ENCODE measurements around the gene LDLRAD2. TPM values are rescaled to one million over a fixed set of nuclear protein-coding genes. Genes with fewer than 3 reads are reported as not detected.
A peak's percentile ranks its signal among the peaks of the same experiment; 100 is the strongest.
"Not testable (repeated sequence)": the region's sequence is repeated elsewhere in the genome, so short reads cannot be mapped to it uniquely, and the experiment has no call there.

The LDLRAD2 gene, protein sequence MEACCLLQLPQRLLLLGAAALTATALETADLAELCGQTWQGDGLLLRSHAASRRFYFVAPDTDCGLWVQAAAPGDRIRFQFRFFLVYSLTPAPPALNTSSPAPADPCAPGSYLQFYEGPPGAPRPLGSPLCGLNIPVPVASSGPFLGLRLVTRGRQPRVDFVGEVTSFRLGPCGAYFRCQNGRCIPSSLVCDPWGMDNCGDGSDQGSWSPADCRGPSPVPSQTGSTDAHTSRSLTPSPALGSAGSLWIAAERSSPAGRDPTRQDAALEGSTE
- 0.13 TPM in 1 of 2 replicates, not detected in the other for total RNA-seq

DNA sequence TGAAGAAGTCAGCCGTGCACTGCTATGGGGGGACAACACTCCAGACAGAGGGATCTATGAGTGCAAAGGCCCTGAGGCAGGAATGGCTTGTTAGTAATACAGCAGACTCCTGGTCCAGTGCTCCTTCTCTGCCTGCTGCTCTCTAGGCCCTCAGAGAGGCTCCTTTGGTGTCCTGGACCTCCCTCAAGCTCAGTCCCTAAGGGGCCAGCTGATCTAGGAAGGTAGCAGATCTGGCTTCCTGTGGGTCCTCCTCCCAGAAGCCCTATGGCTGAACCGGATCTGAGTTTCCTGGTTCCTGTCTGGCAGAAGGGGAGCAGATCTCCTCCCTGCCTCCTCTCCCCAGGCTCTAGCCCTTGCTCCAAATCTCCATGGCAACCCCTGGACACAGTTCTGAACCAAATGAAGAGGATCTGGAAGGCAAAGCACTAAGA lies at the start of gene LDLRAD2:
LDLRAD2 (plus strand) TSS at position 391 of the 431 bp plus-strand sequence. CDS start 187 bp downstream, outside the sequence.
- peak in 1 of 2 donors; percentile 34 for DNase-seq (ENCODE audit: low read depth in 2 of 2)

DNA sequence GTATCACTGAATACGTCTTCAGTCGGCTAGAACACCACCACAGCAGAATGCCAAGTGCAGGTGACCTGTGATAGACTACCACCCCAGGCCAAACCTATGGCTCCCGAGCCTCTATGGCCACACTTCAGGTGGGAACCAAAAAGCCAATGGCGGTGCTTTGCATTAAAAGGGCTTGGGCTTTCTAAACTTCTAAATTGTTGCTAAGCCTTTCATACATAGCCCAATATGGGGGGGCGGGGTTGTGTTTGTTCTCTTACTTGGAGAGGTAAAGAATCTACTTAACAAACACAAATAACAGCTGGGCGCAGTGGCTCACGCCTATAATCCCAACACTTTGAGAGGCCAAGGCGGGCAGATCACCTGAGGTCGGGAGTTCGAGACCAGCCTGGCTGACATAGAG lies 48.8 kb upstream of the LDLRAD2 start:
- no peak for DNase-seq (ENCODE audit: low read depth in 2 of 2)

DNA sequence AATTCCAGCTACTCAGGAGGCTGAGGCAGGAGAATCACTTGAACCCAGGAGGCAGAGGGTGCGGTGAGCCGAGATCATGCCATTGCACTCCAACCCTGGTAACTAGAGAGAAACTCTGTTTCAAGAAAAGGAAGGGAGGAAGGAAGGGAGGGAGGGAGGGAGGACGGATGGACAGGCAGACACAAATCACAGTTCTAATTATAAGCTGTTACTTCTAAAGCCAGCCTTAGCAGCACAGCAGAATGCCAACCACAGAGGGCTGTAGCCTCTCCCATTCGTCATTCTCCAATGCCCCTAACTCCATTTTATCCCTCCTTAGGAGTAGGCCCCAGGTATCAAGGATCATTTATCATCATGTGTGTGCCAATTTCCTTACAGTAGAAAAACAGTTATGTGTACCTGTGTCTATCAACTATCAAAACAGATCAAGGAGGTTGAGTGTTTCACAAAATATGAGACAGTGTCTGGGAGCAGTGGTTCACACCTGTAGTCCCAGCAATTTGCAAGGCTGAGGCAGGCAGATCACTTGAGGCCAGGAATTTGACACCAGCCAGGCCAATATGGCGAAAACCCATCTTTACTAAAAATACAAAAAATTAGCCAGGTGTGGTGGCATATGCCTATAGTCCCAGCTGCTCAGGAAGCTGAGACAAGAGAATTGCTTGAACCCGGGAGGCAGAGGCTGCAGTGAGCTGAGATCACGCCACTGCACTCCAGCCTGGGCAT lies 48.2 kb upstream of the LDLRAD2 start:
- DNase-seq (ENCODE audit: low read depth in 2 of 2): peak in 1 of 2 donors; percentile 39

DNA sequence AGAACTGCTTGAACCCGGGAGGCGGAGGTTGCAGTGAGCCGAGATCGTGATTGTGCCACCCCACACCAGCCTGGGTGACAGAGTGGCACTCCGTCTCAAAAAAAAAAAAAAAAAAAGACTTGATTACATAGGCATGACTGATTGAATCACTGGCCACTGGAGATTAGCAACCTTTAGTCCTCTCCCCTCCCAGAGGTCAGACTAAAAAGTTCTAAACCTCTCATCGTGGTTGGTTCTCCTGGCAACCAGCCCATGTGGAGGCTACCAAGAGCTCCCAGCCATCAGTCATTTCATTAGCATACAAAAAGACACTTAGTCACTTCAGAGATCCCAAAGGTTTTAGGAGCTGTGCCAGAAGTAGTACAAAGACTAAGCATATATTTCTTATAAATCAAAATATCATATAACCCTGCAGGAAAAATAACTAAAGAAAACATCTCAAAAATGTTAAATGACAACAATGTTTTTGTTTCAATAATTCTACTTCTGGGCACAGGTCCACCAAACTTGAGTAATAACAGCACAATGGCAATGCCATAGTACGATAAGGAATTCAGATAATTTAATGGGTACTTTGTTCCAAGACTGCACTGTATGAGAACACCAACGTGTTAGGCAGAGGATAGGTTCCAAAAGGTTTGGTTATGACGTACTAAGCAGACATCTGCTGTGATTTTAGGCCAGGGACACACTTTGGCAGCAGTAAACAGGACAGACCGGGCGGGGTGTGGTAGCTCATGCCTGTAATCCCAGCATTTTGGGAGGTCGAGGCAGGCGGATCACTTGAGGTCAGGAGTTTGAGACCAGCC lies 47.2 kb upstream of the LDLRAD2 start:
- peak; percentile 75 to 98 for DNase-seq (ENCODE audit: low read depth in 2 of 2)

DNA sequence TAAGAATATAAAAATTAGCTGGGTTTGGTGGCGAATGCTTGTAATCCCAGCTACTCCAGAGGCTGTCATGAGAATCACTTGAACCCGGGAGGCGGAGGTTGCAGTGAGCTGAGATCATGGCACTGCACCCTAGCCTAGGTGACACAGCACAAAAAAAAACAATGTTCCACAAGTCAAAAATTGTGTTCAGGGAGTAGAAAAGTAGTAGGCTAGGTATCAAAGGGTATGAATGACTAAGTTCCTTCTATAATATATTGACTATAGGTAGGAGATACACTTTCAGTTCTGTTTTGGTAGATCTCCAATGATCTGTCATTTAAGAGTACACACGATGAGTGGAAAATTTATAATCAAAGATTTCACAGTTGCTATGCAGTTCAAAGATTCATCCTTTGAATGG lies 45.9 kb upstream of the LDLRAD2 start:
- DNase-seq (ENCODE audit: low read depth in 2 of 2): no peak

DNA sequence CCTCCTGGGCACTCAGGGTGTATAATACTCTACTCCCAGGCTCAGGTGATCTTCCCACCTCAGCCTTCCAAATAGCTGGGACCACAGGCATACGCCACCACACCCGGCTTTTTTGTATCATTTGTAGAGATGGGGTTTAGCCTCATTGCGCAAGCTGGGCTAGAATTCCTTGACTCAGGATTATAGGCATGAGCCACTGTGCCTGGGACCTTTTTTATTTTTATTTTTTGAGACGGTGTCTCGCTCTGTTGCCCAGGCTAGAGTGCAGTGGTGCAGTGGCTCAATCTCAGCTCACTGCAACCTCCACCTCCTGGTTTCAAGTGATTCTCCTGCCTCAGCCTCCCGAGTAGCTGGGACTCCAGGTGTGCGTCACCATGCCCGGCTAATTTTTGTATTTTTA lies 45.0 kb upstream of the LDLRAD2 start:
- DNase-seq (ENCODE audit: low read depth in 2 of 2): not testable (repeated sequence)

DNA sequence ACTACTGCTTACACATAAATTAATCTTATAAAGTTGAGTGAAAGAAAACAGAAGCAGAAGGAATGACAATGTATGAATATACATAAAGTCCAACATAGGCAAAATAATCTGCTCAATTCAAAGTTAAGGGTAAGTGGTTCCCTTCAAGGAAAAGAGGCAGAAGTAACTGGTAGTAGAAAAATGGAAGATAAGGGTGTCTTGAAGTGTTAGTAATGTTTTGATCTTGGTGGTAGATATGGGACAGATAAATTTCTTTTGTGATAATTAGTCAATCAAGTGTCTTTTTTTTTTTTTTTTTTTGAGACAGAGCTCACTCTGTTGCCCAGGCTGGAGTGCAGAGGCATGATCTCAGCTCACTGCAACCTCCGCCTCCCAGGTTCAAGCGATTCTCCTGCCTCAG lies 41.9 kb upstream of the LDLRAD2 start:
- no peak for DNase-seq (ENCODE audit: low read depth in 2 of 2)

DNA sequence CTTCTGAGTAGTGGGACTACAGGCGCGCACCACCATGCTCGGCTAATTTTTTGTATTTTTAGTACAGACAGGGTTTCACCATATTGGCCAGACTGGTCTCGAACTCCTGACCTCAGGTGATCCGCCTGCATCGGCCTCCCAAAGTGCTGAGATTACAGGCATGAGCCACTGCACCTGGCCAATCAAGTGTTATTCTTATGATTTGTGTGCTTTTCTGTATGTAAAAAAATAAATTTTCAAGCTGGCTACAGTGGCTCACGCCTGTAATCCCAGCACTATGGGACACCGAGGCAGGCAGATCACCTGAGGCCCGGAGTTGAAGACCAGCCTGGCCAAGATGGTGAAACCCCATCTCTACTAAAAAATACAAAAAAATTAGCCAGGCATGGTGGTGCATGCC lies 41.5 kb upstream of the LDLRAD2 start:
- DNase-seq (ENCODE audit: low read depth in 2 of 2): not testable (repeated sequence)

DNA sequence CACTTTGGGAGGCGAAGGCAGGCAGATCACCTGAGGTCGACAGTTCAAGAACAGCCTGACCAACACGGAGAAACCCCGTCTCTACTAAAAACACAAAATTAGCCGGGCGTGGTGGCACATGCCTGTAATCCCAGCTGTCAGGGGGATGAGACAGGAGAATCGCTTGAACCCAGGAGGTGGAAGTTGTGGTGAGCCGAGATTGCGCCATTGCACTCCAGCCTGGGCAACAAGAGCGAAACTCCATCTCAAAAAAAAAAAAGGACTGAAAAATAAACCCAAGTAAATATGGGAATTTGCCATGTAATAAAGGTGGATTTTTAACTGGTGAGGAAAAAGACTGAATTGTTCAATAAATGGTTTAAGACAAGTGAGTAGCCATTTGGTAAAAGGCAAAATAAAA lies 40.4 kb upstream of the LDLRAD2 start:
- not testable (repeated sequence) for DNase-seq (ENCODE audit: low read depth in 2 of 2)

DNA sequence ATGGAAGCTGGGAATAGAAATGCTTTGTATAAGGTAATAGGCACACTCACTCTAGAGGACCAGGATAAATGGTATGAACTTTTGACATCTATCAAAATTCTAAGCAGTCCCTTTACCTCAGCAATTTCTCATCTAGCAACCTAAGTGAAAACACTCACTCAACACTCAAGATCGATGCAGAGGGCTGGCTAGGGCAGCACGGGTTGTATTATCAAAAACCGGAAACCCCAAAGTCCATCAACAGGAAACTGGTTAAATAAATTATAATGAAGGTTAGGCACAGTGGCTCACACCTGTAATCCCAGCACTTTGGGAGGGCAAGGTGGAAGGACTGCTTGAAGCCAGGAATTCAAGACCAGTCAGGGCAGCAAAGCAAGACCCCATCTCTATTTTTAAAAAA lies 38.5 kb upstream of the LDLRAD2 start:
- DNase-seq (ENCODE audit: low read depth in 2 of 2): peak in 1 of 2 donors; percentile 78

DNA sequence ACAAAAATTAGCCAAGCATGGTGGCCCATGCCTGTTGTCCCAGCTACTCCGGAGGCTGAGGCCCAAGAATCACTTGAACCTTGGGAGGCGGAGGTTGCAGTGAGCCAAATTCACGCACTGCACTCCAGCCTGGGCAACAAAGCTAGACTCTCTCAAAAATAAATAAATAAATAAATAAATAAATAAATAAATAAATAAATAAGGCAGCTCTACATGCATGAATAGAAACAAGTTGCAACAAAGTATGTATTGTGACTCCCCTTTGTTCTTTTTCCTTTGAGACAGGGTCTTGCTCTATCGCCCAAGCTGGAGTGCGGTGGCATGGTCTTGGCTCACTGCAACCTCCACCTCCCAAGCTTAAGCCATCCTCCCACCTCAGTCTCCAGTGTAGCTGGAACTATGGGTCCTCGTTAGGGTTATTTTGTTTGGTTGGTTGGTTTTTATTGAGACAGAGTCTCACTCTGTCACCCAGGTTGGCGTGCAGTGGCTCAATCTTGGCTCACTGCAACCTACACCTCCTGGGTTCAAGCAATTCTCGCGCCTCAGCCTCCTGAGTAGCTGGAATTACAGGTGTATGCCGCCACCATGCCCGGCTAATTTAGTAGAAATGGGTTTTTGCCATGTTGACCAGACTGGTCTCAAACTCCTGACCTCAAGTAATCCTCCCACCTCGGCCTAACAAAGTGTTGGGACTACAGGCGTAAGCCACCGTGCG lies 37.1 kb upstream of the LDLRAD2 start:
- DNase-seq (ENCODE audit: low read depth in 2 of 2): no peak

DNA sequence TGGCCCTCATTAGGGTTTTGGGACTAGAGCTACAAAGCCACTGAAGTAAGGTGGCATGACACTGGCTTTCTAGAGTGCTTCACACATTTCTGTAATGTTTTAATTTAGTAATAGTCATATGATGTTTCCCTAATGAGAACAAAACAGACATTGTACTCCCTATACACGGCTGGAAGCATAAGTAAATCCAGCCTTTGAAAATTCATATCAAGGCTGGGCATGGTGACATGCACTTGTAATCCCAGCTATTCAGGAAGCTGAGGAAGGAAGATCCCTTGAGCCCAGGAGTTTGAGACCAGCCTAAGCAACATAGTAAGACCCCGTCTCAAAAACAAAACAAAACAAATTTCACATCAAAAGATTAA lies 36.5 kb upstream of the LDLRAD2 start:
- peak in 1 of 2 donors; percentile 45 for DNase-seq (ENCODE audit: low read depth in 2 of 2)

DNA sequence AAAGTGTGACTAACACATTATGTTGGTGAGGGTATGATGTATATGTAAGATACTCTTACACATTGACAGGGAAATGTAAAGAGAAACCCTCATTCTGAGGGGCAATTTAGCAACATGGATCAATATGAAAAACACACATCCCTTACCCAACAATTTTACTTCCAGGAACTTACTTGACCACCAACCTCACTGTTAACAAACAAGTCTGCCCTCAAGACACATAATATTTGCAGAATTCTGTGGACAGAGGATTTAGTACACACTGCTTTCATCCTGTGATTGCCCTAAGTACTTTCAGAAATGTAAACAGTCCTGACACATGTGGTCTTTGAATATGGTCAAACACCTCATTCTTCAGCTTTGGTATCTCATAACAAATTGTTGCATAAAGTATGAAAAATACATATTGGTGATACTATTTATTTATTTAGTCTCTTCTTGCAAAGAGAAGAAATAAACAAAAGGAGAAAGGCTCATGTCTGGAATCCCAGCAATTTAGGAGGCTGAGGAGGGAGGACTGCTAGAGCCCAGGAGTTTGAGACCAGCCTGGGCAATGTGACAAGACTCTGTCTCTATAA lies 36.0 kb upstream of the LDLRAD2 start:
- no peak for DNase-seq (ENCODE audit: low read depth in 2 of 2)

DNA sequence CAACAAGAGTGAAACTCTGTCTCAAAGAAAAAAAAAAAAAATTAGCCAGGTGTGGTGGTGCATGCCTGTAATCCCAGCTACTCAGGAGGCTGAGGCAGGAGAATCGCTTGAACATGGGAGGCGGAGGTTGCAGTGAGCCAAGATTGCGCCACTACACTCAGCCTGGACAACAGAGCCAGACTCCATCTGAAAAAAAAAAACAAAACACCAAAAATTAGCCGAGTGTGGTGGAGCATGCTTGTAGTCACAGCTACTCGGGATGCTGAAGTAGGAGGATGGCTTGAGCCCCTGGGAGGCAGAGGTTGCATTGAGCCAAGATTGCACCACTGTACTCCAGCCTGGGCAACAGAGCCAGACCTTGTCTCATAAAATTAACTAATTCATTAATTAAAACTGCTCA lies 35.1 kb upstream of the LDLRAD2 start:
- DNase-seq (ENCODE audit: low read depth in 2 of 2): not testable (repeated sequence)

DNA sequence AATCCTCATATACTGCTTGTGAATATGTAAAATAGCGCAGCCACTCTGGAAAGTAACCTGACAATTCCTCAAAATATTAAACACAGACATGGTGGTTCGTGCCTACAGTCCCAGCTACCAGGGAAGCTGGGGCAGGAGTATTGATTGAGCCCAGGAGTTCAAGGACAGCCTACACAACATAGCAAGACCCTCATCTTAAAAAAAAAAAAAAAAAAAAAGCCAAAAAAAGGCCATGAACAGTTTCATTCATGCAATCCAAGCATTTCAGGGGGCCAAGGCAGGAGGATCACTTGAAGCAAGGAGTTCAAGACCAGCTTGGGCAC lies 33.7 kb upstream of the LDLRAD2 start:
- no peak for DNase-seq (ENCODE audit: low read depth in 2 of 2)

DNA sequence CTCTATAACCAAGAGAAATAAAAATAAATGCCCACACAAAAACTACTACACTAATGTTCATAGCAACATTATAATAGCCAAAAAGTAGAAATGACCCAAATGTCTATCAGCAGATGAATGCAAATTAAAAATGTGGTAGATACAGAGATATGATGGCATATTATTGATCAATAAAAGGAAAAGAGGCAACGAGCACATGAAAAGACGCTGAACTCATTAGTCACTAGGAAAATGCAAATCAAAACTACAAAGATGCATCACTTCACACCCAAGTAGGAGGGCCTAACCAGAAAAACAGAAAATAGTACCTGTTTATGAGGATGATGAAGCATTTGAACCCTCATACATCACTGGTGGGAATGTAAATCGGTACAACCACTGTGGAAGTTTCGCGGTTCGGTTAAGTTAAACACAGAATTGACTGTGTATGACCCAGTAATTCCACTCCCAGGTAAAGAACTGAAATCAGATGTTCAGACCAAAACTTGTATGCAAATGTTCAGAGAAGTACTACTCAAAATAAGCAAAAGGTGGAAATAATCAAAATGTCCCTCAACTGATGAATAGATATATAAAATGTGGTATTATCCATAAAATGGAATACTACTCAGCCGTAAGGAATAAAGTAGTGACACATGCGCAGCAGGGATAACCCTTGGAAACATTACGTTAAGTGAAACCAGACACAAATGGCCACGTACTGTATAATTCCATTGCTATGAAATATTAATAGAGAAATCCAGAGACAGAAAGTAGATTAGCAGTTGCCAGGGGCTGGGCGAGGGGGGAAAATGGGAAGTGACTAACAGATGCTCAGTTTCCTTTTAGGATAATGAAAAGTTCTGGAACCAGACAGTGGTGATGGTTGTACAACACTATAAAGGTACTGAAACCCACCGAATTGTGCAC lies 32.2 kb upstream of the LDLRAD2 start:
- DNase-seq (ENCODE audit: low read depth in 2 of 2): peak; percentile 88 to 94

DNA sequence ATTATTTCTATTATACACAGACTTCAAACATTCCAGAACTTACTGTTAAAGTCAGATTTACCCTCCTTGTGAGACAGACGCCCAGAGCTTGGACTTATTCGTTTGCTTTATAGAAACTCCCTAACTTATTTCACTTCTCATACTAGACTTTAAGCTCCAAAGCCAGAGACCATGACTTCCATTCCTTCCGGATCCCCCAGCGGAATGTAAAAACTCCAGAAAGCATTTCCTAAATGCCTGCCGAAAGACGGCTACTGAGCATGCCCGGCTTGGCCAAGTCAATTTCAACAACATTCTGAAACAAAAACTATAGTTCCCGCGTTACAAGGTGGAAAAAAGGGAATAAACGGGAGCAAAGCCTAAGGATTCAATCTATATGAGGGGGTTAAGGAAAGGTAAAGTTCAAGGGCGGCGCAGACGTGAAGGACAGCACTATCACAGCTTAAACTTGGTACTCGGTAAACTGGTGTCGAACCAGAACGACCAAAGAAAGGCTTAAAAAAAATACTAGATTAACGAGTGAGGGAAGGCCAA lies 30.2 kb upstream of the LDLRAD2 start:
- DNase-seq (ENCODE audit: low read depth in 2 of 2): peak; percentile 39 to 78

DNA sequence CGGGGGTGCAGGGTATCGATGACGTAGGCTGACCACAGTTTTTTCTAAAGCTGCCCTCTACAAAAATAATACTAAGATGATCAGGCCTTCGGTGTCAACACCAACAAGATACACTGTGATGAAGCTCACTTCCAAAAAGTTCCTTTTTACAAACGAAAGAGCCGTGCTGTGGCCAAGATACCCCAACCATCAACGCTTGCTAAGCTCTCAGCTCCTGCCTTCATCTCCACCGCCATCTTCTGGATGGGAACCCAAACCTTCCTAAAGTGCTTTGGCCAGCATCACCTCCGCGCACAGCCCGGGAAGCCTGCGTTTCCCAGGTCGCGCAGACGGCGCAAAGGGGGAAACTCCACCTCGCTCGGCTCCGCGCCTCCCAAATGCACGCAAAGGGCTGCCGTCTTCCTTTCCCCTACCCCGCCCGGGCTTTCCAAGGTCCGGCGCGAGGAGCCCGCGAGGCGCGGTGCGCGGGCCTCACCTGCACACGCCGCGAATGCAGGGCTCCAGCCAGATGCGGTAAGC lies 29.7 kb upstream of the LDLRAD2 start:
- DNase-seq (ENCODE audit: low read depth in 2 of 2): peak; percentile 51 to 83

DNA sequence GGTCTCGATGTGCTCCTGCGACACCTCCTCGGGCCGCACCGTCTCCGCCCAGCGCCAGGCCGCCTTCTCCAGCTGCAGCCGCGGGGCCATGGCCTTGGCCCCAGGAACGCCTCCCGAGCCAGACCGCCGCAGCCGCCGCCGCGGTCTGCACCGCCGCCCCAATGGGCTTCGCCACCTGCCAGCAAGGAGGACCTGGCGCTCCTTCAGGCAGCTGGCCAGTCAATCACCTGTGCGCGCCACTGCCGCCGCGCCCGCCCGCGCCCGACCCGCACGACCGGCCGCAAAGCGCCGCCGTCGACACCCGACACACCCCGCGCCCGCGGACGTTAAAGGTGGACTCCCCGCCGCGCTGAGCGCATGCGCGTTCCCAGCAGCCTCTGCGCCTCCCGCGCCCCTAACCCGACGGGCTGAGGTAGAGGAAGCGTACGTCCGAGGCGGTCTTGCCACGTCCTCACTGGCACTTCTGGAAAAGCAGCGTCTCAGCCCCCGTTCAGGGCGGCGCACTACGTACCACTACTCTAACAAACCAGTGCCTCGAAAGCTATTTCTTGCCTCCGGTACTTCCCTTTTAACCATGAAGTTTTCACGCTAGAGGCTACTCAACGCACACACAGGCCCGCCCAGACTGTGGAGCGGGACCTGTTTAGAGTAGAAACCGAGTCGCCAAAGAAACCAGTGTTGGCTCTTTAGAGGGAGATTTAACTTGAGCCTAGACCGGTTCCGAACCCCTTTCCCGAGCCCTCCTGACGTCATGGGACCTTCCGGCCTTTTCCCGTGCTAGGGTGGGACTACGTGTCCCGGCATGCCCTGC lies 29.0 kb upstream of the LDLRAD2 start, which contains the start of gene USP48:
USP48 (minus strand) TSS at position 282 of the 811 bp plus-strand sequence; CDS start at position 90, 192 bp downstream.
- DNase-seq (ENCODE audit: low read depth in 2 of 2): peak; percentile 93 to 96

Data from dermis microvascular lymphatic vessel endothelial cell (primary cell).